ENCODE results near the gene FUBP3. TPM values are rescaled to one million over a fixed set of nuclear protein-coding genes. Genes with fewer than 3 reads are reported as not detected.

The FUBP3 gene
- polyA plus RNA-seq, 1 donor from 2014 or later: 29.3 TPM

- Mint-ChIP-seq H3K27ac (no peak overlapping the region), H3K4me1 (no peaks in the 10 kb centered on the region), H3K36me3 (peaks cover 3% of the 10 kb centered on the region), H3K9me3 (peaks cover 0 to 6% (median 3%) of the 10 kb centered on the region in 3 donors), H3K27me3 (peaks cover 6% of the 10 kb centered on the region), H3K4me3 (no peak overlapping the region)
Measured at GRCh38 chr9:130651221-130651620, 71.8 kb downstream of the FUBP3 start.

- H3K27me3 Mint-ChIP-seq: peaks cover 6% of the 10 kb centered on the region
- no peaks in the 10 kb centered on the region for H3K4me1 Mint-ChIP-seq
- no peak overlapping the region for H3K27ac Mint-ChIP-seq
- peaks cover 1% of the 10 kb centered on the region for H3K36me3 Mint-ChIP-seq
- H3K4me3 Mint-ChIP-seq: no peak overlapping the region
- H3K9me3 Mint-ChIP-seq: peaks cover 0 to 4% (median 0%) of the 10 kb centered on the region in 3 donors
Measured at GRCh38 chr9:130651752-130652151, 72.4 kb downstream of the FUBP3 start.

DNA sequence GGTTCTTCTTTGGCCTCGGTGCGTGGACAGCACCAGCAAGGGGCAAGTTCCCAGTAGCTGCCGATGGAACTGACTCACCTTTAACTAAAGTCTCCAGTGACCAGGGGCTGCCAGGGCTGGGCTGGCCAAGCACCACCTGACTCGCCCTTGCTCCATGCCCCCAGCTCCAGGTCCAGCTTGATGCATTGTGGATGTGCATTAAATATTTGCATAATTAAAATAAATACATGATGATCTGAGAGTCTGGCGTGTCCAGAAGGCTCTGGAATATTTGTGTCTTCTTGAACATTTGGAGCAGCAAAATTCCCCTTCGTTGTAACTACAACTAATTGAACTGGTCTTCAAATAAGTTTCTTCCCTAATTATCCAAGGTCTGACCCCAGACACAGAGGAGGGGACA is 75.5 kb downstream of the FUBP3 start:
- Mint-ChIP-seq H3K36me3 (no peaks in the 10 kb centered on the region), H3K27ac (no peak overlapping the region), H3K27me3 (peaks cover 21% of the 10 kb centered on the region), H3K4me1 (peaks cover 0 to 1% (median 0%) of the 10 kb centered on the region in 3 donors), H3K9me3 (peaks cover 0 to 3% (median 0%) of the 10 kb centered on the region in 3 donors), H3K4me3 (no peak overlapping the region)

DNA sequence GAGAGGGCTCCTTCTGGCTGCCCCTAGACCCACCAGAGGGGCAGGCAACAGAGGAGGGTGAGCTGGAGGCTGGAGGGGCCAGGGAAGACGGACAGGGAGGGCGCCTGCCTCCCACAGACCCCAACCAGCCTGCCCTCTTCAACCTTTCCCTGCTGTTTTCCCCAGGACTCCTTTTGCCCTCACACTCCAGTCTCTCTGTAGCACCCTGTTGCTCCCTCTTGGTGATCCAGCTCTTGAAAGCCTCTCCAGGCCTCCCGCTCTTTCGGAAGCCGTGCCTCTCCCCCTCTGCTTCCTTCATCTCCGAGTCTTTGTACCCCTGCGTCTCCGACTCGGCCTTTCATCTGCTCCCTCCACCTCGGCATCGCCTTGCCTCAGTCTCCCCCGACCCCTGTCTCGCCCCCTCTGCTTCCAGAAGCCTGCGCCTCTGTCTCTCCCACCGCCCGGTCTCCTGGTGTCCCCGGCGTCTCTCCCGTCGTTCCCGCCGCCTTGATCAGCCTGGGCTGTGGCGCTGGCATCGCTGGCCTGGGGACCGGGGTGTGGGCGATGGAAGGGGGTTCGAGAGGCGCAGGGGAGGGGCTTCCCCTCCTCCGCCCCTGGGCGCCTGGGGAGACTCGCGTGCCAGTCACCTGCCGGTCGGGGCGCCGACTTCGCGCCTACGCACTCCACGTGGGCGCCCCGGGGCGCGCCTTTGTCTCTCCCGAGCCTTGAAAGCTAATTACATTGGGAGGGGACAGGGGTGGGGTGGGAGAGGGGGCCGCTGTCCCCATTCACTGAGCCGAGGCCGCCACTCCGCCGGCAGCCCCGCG is 79.7 kb downstream of the FUBP3 start:
- H3K4me3 Mint-ChIP-seq: peak overlapping the region in 1 of 4 donors; percentile 72
- H3K27me3 Mint-ChIP-seq: peaks cover 40% of the 10 kb centered on the region
- H3K9me3 Mint-ChIP-seq: peaks cover 0 to 4% (median 0%) of the 10 kb centered on the region in 3 donors
- peaks cover 0 to 14% (median 5%) of the 10 kb centered on the region in 3 donors for H3K4me1 Mint-ChIP-seq
- peak overlapping the region in 2 of 3 donors; percentile 40 to 52 for H3K27ac Mint-ChIP-seq
- no peaks in the 10 kb centered on the region for H3K36me3 Mint-ChIP-seq

GRCh38 chr9:130659699-130660248 is 80.4 kb downstream of the FUBP3 start:
- Mint-ChIP-seq H3K36me3 (no peaks in the 10 kb centered on the region), H3K9me3 (peaks cover 0 to 4% (median 0%) of the 10 kb centered on the region in 3 donors), H3K4me3 (peak overlapping the region in 1 of 4 donors; percentile 55), H3K27ac (no peak overlapping the region), H3K4me1 (peaks cover 0 to 14% (median 5%) of the 10 kb centered on the region in 3 donors), H3K27me3 (peaks cover 44% of the 10 kb centered on the region)

- H3K4me1 Mint-ChIP-seq: peaks cover 2 to 14% (median 6%) of the 10 kb centered on the region in 3 donors
- no peaks in the 10 kb centered on the region for H3K36me3 Mint-ChIP-seq
- peak overlapping the region in 1 of 3 donors; percentile 53 for H3K27ac Mint-ChIP-seq
- H3K27me3 Mint-ChIP-seq: peaks cover 46% of the 10 kb centered on the region
- peak overlapping the region in 2 of 4 donors; percentile 70 to 81 for H3K4me3 Mint-ChIP-seq
- H3K9me3 Mint-ChIP-seq: peaks cover 0 to 4% (median 0%) of the 10 kb centered on the region in 3 donors
Measured at GRCh38 chr9:130660326-130660682, 80.9 kb downstream of the FUBP3 start.

- H3K27me3 Mint-ChIP-seq: peaks cover 47% of the 10 kb centered on the region
- H3K27ac Mint-ChIP-seq: no peak overlapping the region
- peak overlapping the region in 2 of 4 donors; percentile 3 to 22 for H3K4me3 Mint-ChIP-seq
- H3K36me3 Mint-ChIP-seq: no peaks in the 10 kb centered on the region
- H3K9me3 Mint-ChIP-seq: peaks cover 0 to 4% (median 0%) of the 10 kb centered on the region in 3 donors
- H3K4me1 Mint-ChIP-seq: peaks cover 6 to 18% (median 9%) of the 10 kb centered on the region in 3 donors
Measured at GRCh38 chr9:130660683-130661450, 81.5 kb downstream of the FUBP3 start.

- Mint-ChIP-seq H3K4me3 (peak overlapping the region in 3 of 4 donors; percentile 20 to 28 (median 22)), H3K4me1 (peaks cover 6 to 20% (median 9%) of the 10 kb centered on the region in 3 donors), H3K9me3 (peaks cover 0 to 4% (median 0%) of the 10 kb centered on the region in 3 donors), H3K27ac (peak overlapping the region in 1 of 3 donors; percentile 35), H3K27me3 (peaks cover 52% of the 10 kb centered on the region), H3K36me3 (no peaks in the 10 kb centered on the region)
Measured at GRCh38 chr9:130661451-130662098, 82.2 kb downstream of the FUBP3 start.

- peaks cover 54% of the 10 kb centered on the region for H3K27me3 Mint-ChIP-seq
- peak overlapping the region in 1 of 3 donors; percentile 35 for H3K27ac Mint-ChIP-seq
- no peaks in the 10 kb centered on the region for H3K36me3 Mint-ChIP-seq
- peaks cover 6 to 20% (median 9%) of the 10 kb centered on the region in 3 donors for H3K4me1 Mint-ChIP-seq
- peaks cover 0 to 4% (median 0%) of the 10 kb centered on the region in 3 donors for H3K9me3 Mint-ChIP-seq
- H3K4me3 Mint-ChIP-seq: peak overlapping the region in 3 of 4 donors; percentile 17 to 49 (median 39)
Measured at GRCh38 chr9:130662099-130662969, 83.0 kb downstream of the FUBP3 start.

DNA sequence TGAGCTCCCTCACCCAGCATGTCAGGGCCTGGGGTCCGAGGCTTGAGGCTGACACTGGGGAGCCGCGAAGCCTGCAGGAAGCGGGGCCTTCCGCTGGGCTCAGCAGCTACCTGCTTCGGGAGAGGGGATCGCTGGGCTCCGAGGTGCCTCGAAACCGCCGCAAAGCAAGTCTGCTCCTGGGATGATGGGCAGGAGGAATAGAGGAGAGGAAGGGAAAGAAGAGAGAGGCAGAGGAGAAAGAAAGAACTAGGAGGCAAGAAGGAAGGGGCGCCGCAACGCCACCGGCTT is 83.5 kb downstream of the FUBP3 start:
- H3K9me3 Mint-ChIP-seq: peaks cover 0 to 4% (median 0%) of the 10 kb centered on the region in 3 donors
- H3K36me3 Mint-ChIP-seq: no peaks in the 10 kb centered on the region
- peaks cover 52% of the 10 kb centered on the region for H3K27me3 Mint-ChIP-seq
- H3K4me1 Mint-ChIP-seq: peaks cover 6 to 20% (median 9%) of the 10 kb centered on the region in 3 donors
- peak overlapping the region in 1 of 3 donors; percentile 47 for H3K27ac Mint-ChIP-seq
- H3K4me3 Mint-ChIP-seq: peak overlapping the region; percentile 27 to 49 (median 36)

GRCh38 chr9:130663258-130663976 is 84.0 kb downstream of the FUBP3 start:
- peaks cover 6 to 20% (median 9%) of the 10 kb centered on the region in 3 donors for H3K4me1 Mint-ChIP-seq
- H3K4me3 Mint-ChIP-seq: peak overlapping the region in 3 of 4 donors; percentile 8 to 87 (median 49)
- no peaks in the 10 kb centered on the region for H3K36me3 Mint-ChIP-seq
- H3K27me3 Mint-ChIP-seq: peaks cover 53% of the 10 kb centered on the region
- peaks cover 0 to 3% (median 0%) of the 10 kb centered on the region in 3 donors for H3K9me3 Mint-ChIP-seq
- H3K27ac Mint-ChIP-seq: peak overlapping the region in 1 of 3 donors; percentile 18

GRCh38 chr9:130663977-130664250 is 84.5 kb downstream of the FUBP3 start:
- Mint-ChIP-seq H3K27me3 (peaks cover 54% of the 10 kb centered on the region), H3K36me3 (no peaks in the 10 kb centered on the region), H3K4me1 (peaks cover 6 to 20% (median 9%) of the 10 kb centered on the region in 3 donors), H3K9me3 (peaks cover 0 to 2% (median 0%) of the 10 kb centered on the region in 3 donors), H3K4me3 (peak overlapping the region in 2 of 4 donors; percentile 8 to 68), H3K27ac (peak overlapping the region in 2 of 3 donors; percentile 18 to 86)

DNA sequence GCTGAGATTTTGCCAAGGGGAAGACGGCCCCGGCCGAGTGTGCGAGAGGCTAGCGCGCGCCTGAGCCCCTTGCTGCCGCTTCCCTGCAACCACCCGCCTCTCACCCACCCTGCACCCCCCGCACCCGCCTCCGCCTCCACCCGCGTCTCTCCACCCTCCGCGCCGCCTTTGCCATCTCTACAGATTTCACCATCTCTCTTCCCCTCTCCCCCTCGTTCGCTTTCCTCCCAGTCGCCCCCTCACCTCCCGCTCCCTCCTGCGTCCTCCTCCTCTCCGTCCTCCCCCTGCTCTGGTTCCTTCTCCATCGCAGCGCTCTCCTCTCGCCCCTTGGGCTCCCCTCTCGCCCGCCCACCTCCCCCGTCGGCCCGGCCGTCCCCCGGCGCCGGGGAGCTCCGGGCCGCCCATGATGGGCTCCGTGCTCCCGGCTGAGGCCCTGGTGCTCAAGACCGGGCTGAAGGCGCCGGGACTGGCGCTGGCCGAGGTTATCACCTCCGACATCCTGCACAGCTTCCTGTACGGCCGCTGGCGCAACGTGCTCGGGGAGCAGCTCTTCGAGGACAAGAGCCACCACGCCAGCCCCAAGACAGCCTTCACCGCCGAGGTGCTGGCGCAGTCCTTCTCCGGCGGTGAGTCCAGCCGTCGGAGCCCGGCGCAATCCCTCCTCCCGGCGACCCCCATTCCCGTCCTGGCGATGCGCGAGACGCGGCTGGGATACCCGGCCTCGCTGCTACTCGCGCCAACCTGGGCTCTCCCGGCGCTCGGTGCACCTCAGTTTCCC is 85.1 kb downstream of the FUBP3 start, which contains the start of gene PRDM12:
Gene PRDM12 (plus strand): TSS at position 344 of the 778 bp plus-strand sequence. CDS start 60 bp downstream, at position 404.
- Mint-ChIP-seq H3K27me3 (peaks cover 52% of the 10 kb centered on the region), H3K36me3 (no peaks in the 10 kb centered on the region), H3K4me3 (peak within 1 kb of the TSS in 3 of 4 donors; percentile 57 to 87 (median 83))

More for the DNA sequence above, 85.1 kb downstream of the FUBP3 start, which contains the start of gene PRDM12:
- Mint-ChIP-seq H3K27ac (peak within 1 kb of the TSS; percentile 63 to 88 (median 86)), H3K9me3 (peaks cover 0 to 2% (median 0%) of the 10 kb centered on the region in 3 donors), H3K4me1 (peaks cover 6 to 20% (median 9%) of the 10 kb centered on the region in 3 donors)
